Left ventricle myocardium inferior (tissue), 1 donor: Measurements from ENCODE around the gene CACTIN. TPM values are rescaled to one million over a fixed set of nuclear protein-coding genes. Genes with fewer than 3 reads are reported as not detected.
"Not testable (repeated sequence)": the region's sequence is repeated elsewhere in the genome, so short reads cannot be mapped to it uniquely, and the experiment has no call there.

Source experiments
- DNase-seq: peaks from one replicate; pipeline ENCODE4 v3.0.0-alpha.2; 2020
- H3K27ac ChIP-seq: fragments of 200-600 bp; replicated peaks from 2 replicates; pipeline ENCODE4 v1.8.0; 2021
- H3K27me3 ChIP-seq: fragments of 200-600 bp; 2 replicates; pipeline ENCODE4 v1.8.0; 2021; ENCODE audit warnings: low read depth
- H3K36me3 ChIP-seq: fragments of 200-600 bp; 2 replicates; pipeline ENCODE4 v1.8.0; 2021
- H3K4me1 ChIP-seq: fragments of 200-600 bp; 2 replicates; pipeline ENCODE4 v1.8.0; 2021
- H3K4me3 ChIP-seq: fragments of 200-600 bp; 2 replicates; pipeline ENCODE4 v1.8.0; 2021; ENCODE audit warnings: mild to moderate bottlenecking, moderate library complexity
- H3K9me3 ChIP-seq: fragments of 200-600 bp; replicated peaks from 2 replicates; pipeline ENCODE4 v1.8.0; 2021
- intact Hi-C: fragments of 100-400 bp; cut with micrococcal nuclease; formaldehyde crosslinking; loops from one replicate; pipeline ENCODE4 v1.11.0; 2022
- total RNA-seq: library from RNA; stranded (reverse); fragmentation: NEBNext Ultra II Directional; extraction: Animal tissue kit (Norgen Biotek cat#: 25700); gene quantifications from one replicate; pipeline ENCODE4 v1.2.1, GENCODE V29; 2021
- TF ChIP-seq, protein P1 (sequence below): fragments of 200-600 bp; IDR thresholded peaks from 2 replicates; pipeline ENCODE4 v1.8.0; 2021; ENCODE audit warnings: antibody characterized with exemption, mild to moderate bottlenecking, borderline replicate concordance
- donor health status: DM: no; HTN: yes; CAD: no; lungs with severe emphysema.

Gene CACTIN
- total RNA-seq, 1 donor from 2014 or later = 14.5 TPM

DNA sequence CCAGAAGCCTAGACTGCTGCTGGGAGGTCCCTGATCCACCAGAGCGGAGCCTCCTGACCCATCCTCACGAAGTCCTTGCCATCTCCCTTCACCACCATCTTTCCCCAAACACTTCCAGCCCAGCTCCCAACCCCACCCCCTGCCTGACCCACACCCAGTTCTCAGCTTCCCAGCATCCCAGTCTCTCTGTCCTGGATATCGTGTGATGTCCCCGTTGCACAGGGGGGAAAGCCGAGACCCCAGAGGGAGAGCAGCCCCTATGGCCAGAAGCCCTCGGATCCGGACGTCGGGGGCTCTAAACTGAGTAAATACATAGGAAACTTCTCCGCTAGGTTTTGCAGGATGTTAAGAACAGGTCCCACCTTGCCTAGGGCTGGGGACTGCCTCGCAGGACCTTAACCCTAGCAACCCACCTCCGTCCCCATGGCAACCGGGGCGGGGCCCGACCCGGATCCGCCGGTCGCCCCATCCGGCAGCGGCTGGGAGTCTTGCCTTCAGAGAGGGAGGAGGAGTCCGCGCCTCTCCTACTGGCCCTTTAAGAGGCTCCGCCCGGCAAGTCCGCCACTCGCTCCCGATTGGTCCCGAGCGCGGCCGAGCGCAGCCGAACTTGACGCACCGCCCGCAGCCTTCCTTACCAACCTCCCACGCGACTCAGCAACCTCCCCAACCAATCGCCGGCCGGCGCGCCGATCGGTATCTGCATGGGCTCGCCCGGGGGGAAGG, 54.3 kb downstream of the CACTIN start:
- Histone ChIP-seq H3K36me3 (peaks cover 2% of the 10 kb centered on the region), H3K27ac (peak overlapping the region; percentile 82), H3K9me3 (no peaks in the 10 kb centered on the region), H3K4me1 (peaks cover 34% of the 10 kb centered on the region), H3K27me3 (no peaks in the 10 kb centered on the region), H3K4me3 (peak overlapping the region; percentile 100)
- TF ChIP-seq, protein P1, sequence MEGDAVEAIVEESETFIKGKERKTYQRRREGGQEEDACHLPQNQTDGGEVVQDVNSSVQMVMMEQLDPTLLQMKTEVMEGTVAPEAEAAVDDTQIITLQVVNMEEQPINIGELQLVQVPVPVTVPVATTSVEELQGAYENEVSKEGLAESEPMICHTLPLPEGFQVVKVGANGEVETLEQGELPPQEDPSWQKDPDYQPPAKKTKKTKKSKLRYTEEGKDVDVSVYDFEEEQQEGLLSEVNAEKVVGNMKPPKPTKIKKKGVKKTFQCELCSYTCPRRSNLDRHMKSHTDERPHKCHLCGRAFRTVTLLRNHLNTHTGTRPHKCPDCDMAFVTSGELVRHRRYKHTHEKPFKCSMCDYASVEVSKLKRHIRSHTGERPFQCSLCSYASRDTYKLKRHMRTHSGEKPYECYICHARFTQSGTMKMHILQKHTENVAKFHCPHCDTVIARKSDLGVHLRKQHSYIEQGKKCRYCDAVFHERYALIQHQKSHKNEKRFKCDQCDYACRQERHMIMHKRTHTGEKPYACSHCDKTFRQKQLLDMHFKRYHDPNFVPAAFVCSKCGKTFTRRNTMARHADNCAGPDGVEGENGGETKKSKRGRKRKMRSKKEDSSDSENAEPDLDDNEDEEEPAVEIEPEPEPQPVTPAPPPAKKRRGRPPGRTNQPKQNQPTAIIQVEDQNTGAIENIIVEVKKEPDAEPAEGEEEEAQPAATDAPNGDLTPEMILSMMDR = no peak
- DNase-seq = peak; percentile 100
- intact Hi-C loops = no loop called here

DNA sequence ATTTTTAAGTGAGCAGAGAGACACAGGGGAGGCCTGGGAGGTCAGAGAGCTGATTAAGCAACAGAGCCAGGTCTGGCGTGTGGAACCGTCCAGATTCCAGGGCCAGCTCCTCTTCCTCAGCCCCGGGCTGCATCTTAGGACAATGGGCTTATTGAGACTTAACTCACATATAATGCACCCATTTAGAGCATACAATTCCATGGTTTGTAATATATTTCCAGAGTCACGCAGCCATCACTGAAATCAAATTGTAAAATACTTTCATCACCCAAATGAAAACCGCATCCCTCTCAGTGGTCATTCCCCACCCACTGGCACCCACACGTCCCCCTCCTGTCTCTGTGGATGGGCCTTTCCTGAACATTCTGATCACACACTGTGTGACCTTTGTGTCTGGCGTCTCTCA, 56.0 kb downstream of the CACTIN start:
- H3K36me3 ChIP-seq = peaks cover 2% of the 10 kb centered on the region
- H3K4me3 ChIP-seq = no peak overlapping the region
- peaks cover 21% of the 10 kb centered on the region for H3K4me1 ChIP-seq
- H3K9me3 ChIP-seq = no peaks in the 10 kb centered on the region
- TF ChIP-seq, protein P1 = no peak
- no peak for DNase-seq
- no peaks in the 10 kb centered on the region for H3K27me3 ChIP-seq
- no peak overlapping the region for H3K27ac ChIP-seq
- intact Hi-C loops = no loop called here

DNA sequence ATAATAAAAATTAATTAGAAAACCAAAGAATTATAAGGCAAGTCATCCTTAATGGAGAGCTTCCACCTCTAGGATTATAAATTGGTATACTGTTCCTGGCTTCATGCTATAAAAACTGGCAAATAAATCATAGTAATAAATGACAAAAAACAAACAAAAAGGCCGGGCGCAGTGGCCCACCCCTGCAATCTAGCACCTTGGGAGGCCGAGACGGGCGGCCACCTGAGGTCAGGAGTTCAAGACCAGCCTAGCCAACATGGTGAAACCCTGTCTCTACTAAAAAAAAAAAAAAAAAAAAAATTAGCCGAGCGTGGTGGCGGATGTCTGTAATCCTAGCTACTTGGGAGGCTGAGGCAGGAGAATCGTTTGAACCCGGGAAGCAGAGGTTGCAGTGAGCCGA, 56.5 kb downstream of the CACTIN start:
- H3K27me3 ChIP-seq, H3K9me3 ChIP-seq, H3K27ac ChIP-seq, DNase-seq, intact Hi-C loops, H3K36me3 ChIP-seq, H3K4me3 ChIP-seq: not testable (repeated sequence)
- peaks cover 18% of the 10 kb centered on the region for H3K4me1 ChIP-seq

DNA sequence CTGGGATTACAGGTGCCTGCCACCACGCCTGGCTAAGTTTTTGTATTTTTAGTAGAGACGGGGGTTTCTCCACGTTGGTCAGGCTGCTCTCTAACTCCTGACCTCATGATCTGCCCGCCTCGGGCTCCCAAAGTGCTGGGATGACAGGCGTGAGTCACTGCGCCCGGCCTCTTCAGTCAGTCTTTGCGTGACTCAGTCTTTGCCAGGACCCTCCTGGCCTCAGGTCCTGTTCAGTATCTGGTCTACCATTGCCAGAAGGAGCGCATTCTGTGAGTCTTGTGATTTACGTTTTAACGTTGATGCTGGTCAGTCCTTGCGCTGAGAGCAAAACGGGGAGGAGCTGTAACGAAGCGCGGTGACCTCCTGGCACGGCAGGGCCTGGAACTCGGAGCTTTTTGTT, 61.5 kb downstream of the CACTIN start:
- no peak for DNase-seq
- Histone ChIP-seq H3K36me3 (no peaks in the 10 kb centered on the region), H3K9me3 (no peaks in the 10 kb centered on the region), H3K27ac (no peak overlapping the region), H3K4me3 (no peak overlapping the region), H3K27me3 (no peaks in the 10 kb centered on the region), H3K4me1 (no peaks in the 10 kb centered on the region)
- TF ChIP-seq, protein P1 = no peak
- intact Hi-C loops = no loop called here

DNA sequence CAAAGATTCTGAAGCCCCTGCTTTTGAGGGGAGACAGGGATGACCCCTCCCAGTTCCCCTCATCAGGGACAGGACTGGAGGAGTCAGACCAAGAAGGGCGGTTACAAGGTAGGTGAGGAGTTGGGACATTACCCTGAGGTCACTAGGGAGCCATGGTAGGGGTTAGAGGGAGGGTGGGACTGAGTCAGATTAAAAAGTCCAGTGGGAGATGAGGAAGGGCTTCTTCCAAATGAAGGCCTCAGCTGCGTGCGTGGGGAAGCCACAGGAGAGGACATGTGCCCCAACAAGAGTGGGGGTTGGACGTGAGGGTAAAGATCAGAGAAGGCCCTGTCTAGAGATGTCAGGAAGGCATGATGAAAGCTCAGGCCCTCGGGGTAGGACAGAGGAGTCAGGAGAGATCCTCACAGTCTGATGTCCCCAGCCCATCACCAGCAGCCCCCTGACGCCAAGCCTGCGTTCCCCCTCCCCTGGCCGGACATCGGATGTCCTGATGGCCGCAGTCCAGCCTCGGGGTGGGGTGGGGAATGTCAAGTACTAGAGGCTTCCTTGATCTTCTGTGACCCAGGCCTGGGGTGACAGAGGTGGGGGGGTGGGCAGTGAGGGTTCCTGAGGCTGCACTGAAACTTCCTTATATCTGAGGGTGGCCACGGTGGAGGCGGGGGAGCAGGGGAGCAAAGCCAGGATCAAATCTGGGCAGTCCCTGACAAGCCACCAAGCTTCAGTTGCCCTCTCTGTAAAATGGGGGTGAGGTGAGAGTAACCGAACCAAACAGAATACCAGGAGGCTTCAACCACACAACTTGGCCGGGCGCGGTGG, 62.7 kb downstream of the CACTIN start:
- Histone ChIP-seq H3K4me1 (no peaks in the 10 kb centered on the region), H3K36me3 (no peaks in the 10 kb centered on the region), H3K9me3 (no peaks in the 10 kb centered on the region), H3K4me3 (no peak overlapping the region), H3K27me3 (no peaks in the 10 kb centered on the region), H3K27ac (no peak overlapping the region)
- TF ChIP-seq, protein P1 = no peak
- intact Hi-C loops = no loop called here
- DNase-seq = no peak

Other genes with a start within 250 kb of the CACTIN start
- not detected for gene SMIM24, start 146.3 kb downstream of the CACTIN start, total RNA-seq
- not detected for gene SMIM44, start 143.3 kb downstream of the CACTIN start, total RNA-seq
- 11.1 TPM for gene DOHH, start 126.1 kb downstream of the CACTIN start, total RNA-seq
- 20.7 TPM for gene FZR1, start 120.5 kb downstream of the CACTIN start, total RNA-seq
- not detected for gene TEKTIP1, start 87.6 kb downstream of the CACTIN start, total RNA-seq
- 23.5 TPM for gene MFSD12, start 69.2 kb downstream of the CACTIN start, total RNA-seq
- 34.8 TPM for gene HMG20B, start 53.8 kb downstream of the CACTIN start, total RNA-seq
- 1.6 TPM for gene GIPC3, start 41.3 kb downstream of the CACTIN start, total RNA-seq
- 2.3 TPM for gene TBXA2R, start 19.9 kb downstream of the CACTIN start, total RNA-seq
- 31.6 TPM for gene PIP5K1C, start 73.7 kb upstream of the CACTIN start, total RNA-seq
- gene TJP3, start 81.6 kb upstream of the CACTIN start, total RNA-seq = not detected
- 14.2 TPM for gene APBA3, start 134.9 kb upstream of the CACTIN start, total RNA-seq
- 64.1 TPM for gene MRPL54, start 135.9 kb upstream of the CACTIN start, total RNA-seq
- gene RAX2, start 145.4 kb upstream of the CACTIN start, total RNA-seq = not detected
- gene MATK, start 159.6 kb upstream of the CACTIN start, total RNA-seq = 0.14 TPM
- gene ZFR2, start 242.2 kb upstream of the CACTIN start, total RNA-seq = not detected